Measurements from ENCODE around the gene APC2.
"Not testable (repeated sequence)": the region's sequence is repeated elsewhere in the genome, so short reads cannot be mapped to it uniquely, and the experiment has no call there.

The APC2 gene

GRCh38 chr19:1514986-1515721 is 65.2 kb downstream of the APC2 start:
- no peak for DNase-seq

DNA sequence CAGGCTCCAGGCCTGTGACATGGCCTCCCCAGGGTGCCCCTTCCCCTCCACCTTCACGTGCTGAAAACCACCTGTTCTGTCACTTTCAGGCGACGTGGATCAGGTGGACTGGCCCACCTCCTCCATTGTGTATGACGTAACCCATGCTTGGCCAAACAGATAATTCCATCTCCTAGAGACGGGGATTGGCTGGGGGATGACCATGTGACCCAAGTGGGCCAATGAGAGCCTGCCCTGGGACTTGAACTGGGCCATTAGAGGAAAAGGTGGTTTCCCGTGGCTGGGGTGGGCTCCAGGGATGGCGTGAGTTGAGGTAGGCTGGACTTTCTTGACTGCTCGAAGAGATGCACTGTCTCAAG is 66.5 kb downstream of the APC2 start:
- no peak for DNase-seq

DNA sequence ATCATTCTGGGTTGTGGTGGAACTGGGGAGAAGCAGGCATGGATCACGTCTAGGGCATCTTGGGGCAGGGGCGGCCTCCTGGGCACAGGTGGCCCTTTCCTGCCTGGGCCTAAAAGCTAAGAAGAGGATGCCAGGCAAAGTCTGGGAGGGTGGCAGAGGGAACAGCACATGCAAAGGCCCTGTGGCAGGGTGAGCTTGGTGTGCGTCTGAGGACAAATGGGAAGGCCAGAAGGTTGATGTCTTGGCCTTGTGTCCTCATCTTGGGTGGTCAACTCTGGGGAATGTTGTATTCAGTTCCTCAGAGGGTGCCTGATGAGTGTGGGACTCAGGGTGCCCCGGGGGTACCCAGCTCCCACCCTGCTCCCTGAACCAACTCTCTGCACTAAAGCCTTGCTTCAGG is 68.5 kb downstream of the APC2 start:
- no peak for DNase-seq

GRCh38 chr19:1519802-1520201 is 69.9 kb downstream of the APC2 start:
- not testable (repeated sequence) for DNase-seq

- DNase-seq = no peak
Measured at GRCh38 chr19:1520203-1520780, 70.4 kb downstream of the APC2 start.

DNA sequence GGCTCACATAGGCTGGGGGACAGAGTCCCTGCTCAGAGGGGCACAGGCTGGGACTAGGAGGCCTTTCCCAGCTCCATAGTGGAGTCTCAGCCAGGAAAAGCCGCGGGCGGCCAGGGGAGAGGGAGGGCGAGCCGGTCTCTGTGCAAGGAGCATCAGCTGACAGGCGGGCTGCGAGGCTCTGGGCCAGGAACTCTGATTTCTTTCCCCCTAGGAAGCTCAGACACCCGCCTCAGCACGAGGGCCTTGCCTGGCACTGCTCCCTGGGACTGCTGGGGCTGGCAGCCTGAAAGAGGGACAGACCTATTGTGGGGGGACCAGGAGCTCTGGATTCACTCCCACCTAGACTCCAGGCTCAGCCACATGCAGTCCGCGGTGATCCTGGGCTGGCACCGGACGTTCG is 71.7 kb downstream of the APC2 start:
- DNase-seq = no peak

- no peak for DNase-seq
Measured at GRCh38 chr19:1522061-1522460, 72.1 kb downstream of the APC2 start.

GRCh38 chr19:1522838-1523237 is 72.9 kb downstream of the APC2 start:
- DNase-seq = no peak

Data from activated CD4-positive, alpha-beta T cell treated with anti-CD3 and anti-CD28 coated beads, Interleukin-2, amount 50 U/mL, for 48 hours (primary cell).